Measurements from ENCODE around the gene FOXO1. TPM values are rescaled to one million over a fixed set of nuclear protein-coding genes. Genes with fewer than 3 reads are reported as not detected.

FOXO1 gene
- total RNA-seq, 1 experiment from 2014 or later = 12.2 TPM

DNA sequence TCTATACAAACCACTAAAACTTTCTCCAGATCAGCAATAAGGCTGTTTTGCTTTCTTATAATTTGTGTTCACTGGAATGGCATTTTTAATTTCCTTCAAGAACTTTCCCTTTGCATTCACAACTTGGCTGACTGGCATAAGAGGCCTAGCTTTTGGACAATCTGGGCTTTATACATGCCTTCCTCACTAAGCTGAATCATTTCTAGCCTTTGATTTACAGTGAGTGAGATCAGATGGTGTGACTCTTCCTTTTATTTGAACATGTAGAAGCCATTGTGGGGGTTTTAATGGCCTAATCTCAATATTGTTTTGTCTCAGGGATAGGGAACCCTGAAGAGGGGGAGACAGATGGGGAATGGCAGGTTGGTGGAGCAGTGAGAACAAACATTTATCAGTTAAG is 82.7 kb downstream of the FOXO1 start:
- H3K27ac ChIP-seq (ENCODE audit: low read depth, low read length) = no peak overlapping the region
- no peaks in the 10 kb centered on the region for H3K9me3 ChIP-seq (ENCODE audit: control insufficient read depth in 1 of 2, insufficient read depth in 1 of 2, low read depth in 1 of 2, low read length in 2 of 2)
- ATAC-seq (no peak), DNase-seq (ENCODE audit: low read depth, low spot score) (no peak)
- ChIA-PET CTCF (no interaction called here), RAD21 (ENCODE audit: low non-redundant PET in 1 of 2, low total read pairs in 2 of 2, uncharacterized antibody in 2 of 2, unreplicated experiment in 2 of 2) (no interaction called here), POLR2A (no interaction called here)
- no peak overlapping the region for H3K4me2 ChIP-seq (ENCODE audit: low read length)
- BruUV-seq (replicated peaks) = no TSS peak
- no peaks in the 10 kb centered on the region for H3K27me3 ChIP-seq (ENCODE audit: insufficient read depth, low read length)
- no peak overlapping the region for H3K4me3 ChIP-seq (replicated peaks in 1 of 2; ENCODE audit: low read depth in 1 of 2, low read length in 2 of 2)
- no peak overlapping the region for H3K9ac ChIP-seq (ENCODE audit: low read length)
- no peaks in the 10 kb centered on the region for H3K4me1 ChIP-seq (ENCODE audit: control insufficient read depth in 1 of 2, insufficient read depth in 2 of 2, low read length in 2 of 2)
- intact Hi-C loops (cut with micrococcal nuclease) = no loop called here
- no peaks in the 10 kb centered on the region for H3K36me3 ChIP-seq (ENCODE audit: control insufficient read depth in 1 of 2, insufficient read depth in 2 of 2, low read length in 2 of 2)
- H4K20me1 ChIP-seq (ENCODE audit: insufficient read depth) = no peaks in the 10 kb centered on the region
- H3K79me2 ChIP-seq (ENCODE audit: insufficient read depth, low read length) = no peaks in the 10 kb centered on the region; the same call in 1 of the 2 replicates
- no peak overlapping the region for H2AFZ ChIP-seq (ENCODE audit: low read depth, low read length, poor library complexity, severe bottlenecking)
- no peaks in the 10 kb centered on the region for H3K9me2 ChIP-seq (ENCODE audit: insufficient read depth)
- TF ChIP-seq JUND (IDR thresholded peaks at IDR 0.05) = no peak
- TF ChIP-seq FOSL1 (IDR thresholded peaks at IDR 0.05; ENCODE audit: low read depth) = no peak
- no peak for TF ChIP-seq EZH2phosphoT487 (IDR thresholded peaks at IDR 0.05; ENCODE audit: borderline replicate concordance)
- TF ChIP-seq, protein P1, sequence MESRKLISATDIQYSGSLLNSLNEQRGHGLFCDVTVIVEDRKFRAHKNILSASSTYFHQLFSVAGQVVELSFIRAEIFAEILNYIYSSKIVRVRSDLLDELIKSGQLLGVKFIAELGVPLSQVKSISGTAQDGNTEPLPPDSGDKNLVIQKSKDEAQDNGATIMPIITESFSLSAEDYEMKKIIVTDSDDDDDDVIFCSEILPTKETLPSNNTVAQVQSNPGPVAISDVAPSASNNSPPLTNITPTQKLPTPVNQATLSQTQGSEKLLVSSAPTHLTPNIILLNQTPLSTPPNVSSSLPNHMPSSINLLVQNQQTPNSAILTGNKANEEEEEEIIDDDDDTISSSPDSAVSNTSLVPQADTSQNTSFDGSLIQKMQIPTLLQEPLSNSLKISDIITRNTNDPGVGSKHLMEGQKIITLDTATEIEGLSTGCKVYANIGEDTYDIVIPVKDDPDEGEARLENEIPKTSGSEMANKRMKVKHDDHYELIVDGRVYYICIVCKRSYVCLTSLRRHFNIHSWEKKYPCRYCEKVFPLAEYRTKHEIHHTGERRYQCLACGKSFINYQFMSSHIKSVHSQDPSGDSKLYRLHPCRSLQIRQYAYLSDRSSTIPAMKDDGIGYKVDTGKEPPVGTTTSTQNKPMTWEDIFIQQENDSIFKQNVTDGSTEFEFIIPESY (IDR thresholded peaks at IDR 0.05; ENCODE audit: extremely low read depth, insufficient replicate concordance, low read length) = no peak
- no peak for TF ChIP-seq EGR1 (IDR thresholded peaks at IDR 0.05; ENCODE audit: low read depth)
- TF ChIP-seq YY1 (IDR thresholded peaks at IDR 0.05; ENCODE audit: extremely low read depth, insufficient replicate concordance, low read depth, low read length) = no peak
- TF ChIP-seq SP1 (IDR thresholded peaks at IDR 0.05; ENCODE audit: low read depth) = no peak
- no peak for TF ChIP-seq CEBPB (IDR thresholded peaks at IDR 0.05; ENCODE audit: low read depth)
- TF ChIP-seq POLR2AphosphoS5 (IDR thresholded peaks at IDR 0.05; ENCODE audit: low read depth, low read length) = no peak
- TF ChIP-seq ATF3 (IDR thresholded peaks at IDR 0.05) = no peak
- no peak for TF ChIP-seq EZH2 (IDR thresholded peaks at IDR 0.05)
- TF ChIP-seq CBX3 (IDR thresholded peaks at IDR 0.05; ENCODE audit: low read depth) = no peak
- no peak for TF ChIP-seq ZNF274 (IDR thresholded peaks at IDR 0.05; ENCODE audit: low read depth, low read length)
- TF ChIP-seq, protein P2, sequence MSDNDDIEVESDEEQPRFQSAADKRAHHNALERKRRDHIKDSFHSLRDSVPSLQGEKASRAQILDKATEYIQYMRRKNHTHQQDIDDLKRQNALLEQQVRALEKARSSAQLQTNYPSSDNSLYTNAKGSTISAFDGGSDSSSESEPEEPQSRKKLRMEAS (IDR thresholded peaks at IDR 0.05) = no peak
- TF ChIP-seq SRF (IDR thresholded peaks at IDR 0.05; ENCODE audit: low read depth) = no peak
- no peak for TF ChIP-seq REST (IDR thresholded peaks at IDR 0.05; ENCODE audit: low read depth)

All from HCT116 (cell line).